IMR-90 (cell line): Measurements from ENCODE around the gene PLLP. TPM values are rescaled to one million over a fixed set of nuclear protein-coding genes. Genes with fewer than 3 reads are reported as not detected.

Experiments
- ATAC-seq: fragments of 200-7000 bp; cut with Tn5 transposase; 2 replicates; pipeline ENCODE4 v1.9.1; 2020; ENCODE audit warnings: low read depth, mild to moderate bottlenecking, moderate library complexity
- BruUV-seq: library from RNA; stranded (reverse); fragments of 400-500 nt; replicated peaks from 2 replicates; lab custom pipeline; 2021; lab: Mats Ljungman, UMichigan
- CTCF ChIA-PET: fragments of 300-600 bp; formaldehyde crosslinking; extraction: SDS; loops from one replicate; lab custom pipeline; 2021; ENCODE audit warnings: antibody characterized with exemption; lab: Yijun Ruan, JAX
- POLR2A ChIA-PET: fragments of 300-600 bp; sonication (Branson Sonifier 250); formaldehyde crosslinking; loops from one replicate; lab custom pipeline; 2022; ENCODE audit warnings: antibody characterized with exemption; ENCODE audit not compliant: unreplicated experiment; lab: Charles Lee
- DNase-seq: peaks from one replicate; pipeline ENCODE4 v3.0.0; 2013
- H2AFZ ChIP-seq: replicated peaks from 2 replicates; pipeline ENCODE3; 2013; ENCODE audit warnings: low read length, mild to moderate bottlenecking; ENCODE audit not compliant: poor library complexity
- H2AK5ac ChIP-seq: 2 replicates; pipeline ENCODE4 v1.6.1; 2013; ENCODE audit warnings: low read depth, low read length, inconsistent platforms
- H2AK9ac ChIP-seq: replicated peaks from 2 replicates; pipeline ENCODE3; 2013; ENCODE audit warnings: mild to moderate bottlenecking, low read depth, low read length, moderate library complexity; ENCODE audit not compliant: poor library complexity
- H2BK120ac ChIP-seq: 2 replicates; pipeline ENCODE4 v1.6.1; 2013; ENCODE audit warnings: low read depth, low read length, inconsistent platforms
- H2BK15ac ChIP-seq: 3 replicates; pipeline ENCODE4 v1.6.1; 2013; ENCODE audit warnings: low read depth, low read length, inconsistent platforms
- H2BK20ac ChIP-seq: 2 replicates; pipeline ENCODE4 v1.6.1; 2013; ENCODE audit warnings: low read depth, mild to moderate bottlenecking, inconsistent platforms, low read length, moderate library complexity
- H2BK5ac ChIP-seq: 2 replicates; pipeline ENCODE4 v1.6.1; 2013; ENCODE audit warnings: mild to moderate bottlenecking, low read depth, low read length, inconsistent platforms; ENCODE audit not compliant: poor library complexity, severe bottlenecking
- H3K14ac ChIP-seq: replicated peaks from 2 replicates; pipeline ENCODE4 v1.6.1; 2013; ENCODE audit warnings: low read depth, low read length, inconsistent platforms
- H3K18ac ChIP-seq: 2 replicates; pipeline ENCODE4 v1.6.1; 2013; ENCODE audit warnings: low read depth, low read length, control low read depth
- H3K23ac ChIP-seq: 2 replicates; pipeline ENCODE4 v1.6.1; 2013; ENCODE audit warnings: low read depth, low read length, inconsistent platforms
- H3K27ac ChIP-seq: 2 replicates; pipeline ENCODE4 v1.5.1; 2013; ENCODE audit warnings: mild to moderate bottlenecking, control low read depth, low read length; ENCODE audit not compliant: insufficient read depth
- H3K27me3 ChIP-seq: 2 replicates; pipeline ENCODE4 v1.6.1; 2013; ENCODE audit warnings: low read length; ENCODE audit not compliant: control insufficient read depth, insufficient read depth
- H3K36me3 ChIP-seq: 2 replicates; pipeline ENCODE4 v1.6.1; 2013; ENCODE audit warnings: low read length, mixed read lengths; ENCODE audit not compliant: control insufficient read depth, insufficient read depth
- H3K4ac ChIP-seq: 2 replicates; pipeline ENCODE4 v1.6.1; 2013; ENCODE audit warnings: low read depth, low read length, inconsistent platforms
- H3K4me1 ChIP-seq: 2 replicates; pipeline ENCODE4 v1.6.1; 2013; ENCODE audit warnings: low read length, mixed read lengths; ENCODE audit not compliant: control insufficient read depth, insufficient read depth
- H3K4me2 ChIP-seq: 2 replicates; pipeline ENCODE4 v1.6.1; 2013; ENCODE audit warnings: low read depth, mild to moderate bottlenecking, control low read depth, low read length, moderate library complexity
- H3K4me3 ChIP-seq: 2 replicates; pipeline ENCODE4 v1.5.1; 2013; ENCODE audit warnings: low read depth, mild to moderate bottlenecking, control low read depth, low read length, moderate library complexity; ENCODE audit not compliant: insufficient read depth
- H3K56ac ChIP-seq: 2 replicates; pipeline ENCODE4 v1.6.1; 2013; ENCODE audit warnings: low read length, inconsistent platforms; ENCODE audit not compliant: insufficient read depth; ENCODE audit errors: extremely low read depth
- H3K79me1 ChIP-seq, 2 experiments: 2 replicates each; pipeline ENCODE4 v1.6.1; 2013; ENCODE audit warnings: low read length in 2 of 2, inconsistent platforms in 1 of 2, low read depth in 1 of 2
- H3K9ac ChIP-seq: 2 replicates; pipeline ENCODE4 v1.6.1; 2013; ENCODE audit warnings: low read depth, low read length, control low read depth
- H3K9me1 ChIP-seq: 2 replicates; pipeline ENCODE4 v1.6.1; 2013; ENCODE audit warnings: low read length, inconsistent platforms; ENCODE audit not compliant: insufficient read depth
- H3K9me3 ChIP-seq: 2 replicates; pipeline ENCODE4 v1.6.1; 2013; ENCODE audit warnings: low read length; ENCODE audit not compliant: control insufficient read depth, insufficient read depth
- H4K20me1 ChIP-seq: 2 replicates; pipeline ENCODE4 v1.6.1; 2013; ENCODE audit warnings: low read length, inconsistent platforms; ENCODE audit not compliant: insufficient read depth
- H4K5ac ChIP-seq: 2 replicates; pipeline ENCODE4 v1.6.1; 2013; ENCODE audit warnings: mild to moderate bottlenecking, low read depth, low read length, control low read depth
- H4K8ac ChIP-seq, 2 experiments: 2 replicates each; pipeline ENCODE4 v1.6.1; 2013; ENCODE audit warnings: low read depth in 2 of 2, low read length in 2 of 2, control low read depth in 1 of 2, inconsistent platforms in 1 of 2
- H4K91ac ChIP-seq: 2 replicates; pipeline ENCODE4 v1.6.1; 2013; ENCODE audit warnings: low read depth, low read length, inconsistent platforms; ENCODE audit not compliant: insufficient read depth
- BHLHE40 ChIP-seq: fragments of 150-350 bp; IDR thresholded peaks from 2 replicates; pipeline ENCODE4 v1.6.1; 2016; ENCODE audit warnings: mild to moderate bottlenecking, low read depth, low read length
- CEBPB ChIP-seq: IDR thresholded peaks from 2 replicates; pipeline ENCODE4 v1.6.1; 2012; ENCODE audit warnings: low read depth, low read length, improper control_type of control experiment
- CHD1 ChIP-seq: IDR thresholded peaks from 2 replicates; pipeline ENCODE4 v1.6.1; 2012; ENCODE audit warnings: low read depth, low read length, improper control_type of control experiment
- FOS ChIP-seq: fragments of 150-350 bp; IDR thresholded peaks from 2 replicates; pipeline ENCODE4 v1.6.1; 2016; ENCODE audit warnings: low read depth, low read length
- MAFK ChIP-seq: IDR thresholded peaks from 2 replicates; pipeline ENCODE4 v1.6.1; 2012; ENCODE audit warnings: low read depth, low read length, improper control_type of control experiment
- MAZ ChIP-seq: IDR thresholded peaks from 2 replicates; pipeline ENCODE4 v1.6.1; 2012; ENCODE audit warnings: low read depth, mild to moderate bottlenecking, low read length, improper control_type of control experiment, moderate library complexity, borderline replicate concordance
- MXI1 ChIP-seq: IDR thresholded peaks from 2 replicates; pipeline ENCODE4 v1.6.1; 2012; ENCODE audit warnings: low read depth, mild to moderate bottlenecking, low read length, moderate library complexity, borderline replicate concordance
- NFE2L2 ChIP-seq: fragments of 150-350 bp; IDR thresholded peaks from 2 replicates; pipeline ENCODE4 v1.6.1; 2016; ENCODE audit warnings: low read depth, mild to moderate bottlenecking, low read length
- POLR2A ChIP-seq: IDR thresholded peaks from 2 replicates; pipeline ENCODE4 v1.6.1; 2012; ENCODE audit warnings: mild to moderate bottlenecking, low read depth, low read length
- RAD21 ChIP-seq: IDR thresholded peaks from 2 replicates; pipeline ENCODE4 v1.6.1; 2012; ENCODE audit warnings: low read length, improper control_type of control experiment
- RCOR1 ChIP-seq: IDR thresholded peaks from 2 replicates; pipeline ENCODE4 v1.6.1; 2012; ENCODE audit warnings: mild to moderate bottlenecking, low read length, improper control_type of control experiment; ENCODE audit not compliant: insufficient replicate concordance
- RFX5 ChIP-seq: IDR thresholded peaks from 2 replicates; pipeline ENCODE4 v1.8.0; 2012; ENCODE audit warnings: low read depth, mild to moderate bottlenecking, low read length, moderate library complexity
- SMC3 ChIP-seq: fragments of 150-350 bp; IDR thresholded peaks from 2 replicates; pipeline ENCODE4 v1.6.1; 2016; ENCODE audit warnings: low read depth, mild to moderate bottlenecking, antibody characterized with exemption, low read length, moderate library complexity
- WGBS, 2 experiments: methylation state at CpG; one replicate each; pipeline versions ENCODE4 v1.1.5 to v1.1.7; 2013; ENCODE audit warnings: missing lambda C conversion rate in 2 of 2; ENCODE audit not compliant: insufficient read length in 1 of 2; ENCODE audit errors: extremely low coverage in 2 of 2; 5-methylcytosine and 5-hydroxymethylcytosine counted together
- dilution Hi-C: fragments of 300-500 bp; cut with HindIII; formaldehyde crosslinking; loops from one replicate; pipeline ENCODE4 v1.14.3; 2018; ENCODE audit warnings: low sequenced_read_pairs; ENCODE audit not compliant: unreplicated experiment
- in situ Hi-C: fragments of 300-500 bp; cut with MboI; formaldehyde crosslinking; loops from 3 replicates; pipeline ENCODE4 v1.14.3; 2019; ENCODE audit warnings: low sequenced_read_pairs, inconsistent platforms, mixed read lengths
- intact Hi-C: fragments of 100-400 bp; cut with micrococcal nuclease; formaldehyde crosslinking; loops from 2 replicates; pipeline ENCODE4 v1.10.0; 2022
- polyA plus RNA-seq, 3 experiments: library from polyadenylated mRNA; depleted of rRNA; stranded (reverse); fragments of >200 nt; gene quantifications; 2 replicates each; pipeline ENCODE4 v1.2.3, GENCODE V29; 2012; ENCODE audit warnings: low replicate concordance in 1 of 3
- total RNA-seq: library from RNA; depleted of rRNA; stranded (reverse); fragments of >200 nt; gene quantifications from 2 replicates; pipeline ENCODE4 v1.2.3, GENCODE V29; 2012
- TF ChIP-seq, protein P1 (sequence below): fragments of 150-350 bp; IDR thresholded peaks from 2 replicates; pipeline ENCODE4 v1.6.1; 2016; ENCODE audit warnings: low read depth, mild to moderate bottlenecking, low read length, moderate library complexity, borderline replicate concordance
- TF ChIP-seq, protein P2 (sequence below): fragments of 150-350 bp; IDR thresholded peaks from 2 replicates; pipeline ENCODE4 v1.6.1; 2017; ENCODE audit warnings: mild to moderate bottlenecking, antibody characterized with exemption, low read length, low read depth
- TF ChIP-seq, protein P3 (sequence below): conservative IDR thresholded peaks from 2 replicates; pipeline ENCODE4 v1.5.1; 2012; ENCODE audit warnings: mild to moderate bottlenecking, low read depth, low read length, improper control_type of control experiment

Gene PLLP
- total and polyA plus RNA-seq, 2 of the 4 experiments (the other 2 are of a cell fraction) = 0.05 TPM; not detected in 1

DNA sequence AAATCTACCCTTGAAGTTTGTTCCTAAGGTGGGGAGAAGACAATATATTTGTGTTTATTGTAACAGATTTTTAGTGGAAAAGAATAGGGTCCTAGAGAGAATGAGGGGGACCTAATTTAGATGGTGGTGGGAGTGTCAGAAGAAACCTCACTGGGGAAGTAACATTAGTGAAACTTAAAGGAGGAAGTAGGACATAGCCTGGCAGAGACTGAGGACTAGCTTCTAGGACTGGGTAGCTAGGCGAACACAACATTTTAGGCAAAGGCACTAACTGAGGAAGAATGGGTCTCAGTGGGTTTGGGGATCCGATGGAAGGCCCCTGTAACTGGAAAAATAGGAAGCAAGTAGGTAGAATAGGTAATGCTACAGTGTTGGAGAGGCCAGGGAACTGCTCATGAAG lies 43.6 kb downstream of the PLLP start:
- WGBS, 2 experiments = no CpG with 5 or more reads among the region's 2 CpGs
- Histone ChIP-seq H3K56ac (no peak overlapping the region), H2BK5ac (no peak overlapping the region), H3K9me1 (no peaks in the 10 kb centered on the region; the same call in 1 of the 2 replicates), H3K4ac (no peak overlapping the region), H4K20me1 (no peaks in the 10 kb centered on the region), H2AFZ (no peak overlapping the region), H4K8ac (no peak overlapping the region), H2BK20ac (no peak overlapping the region), H3K14ac (no peak overlapping the region), H3K4me3 (no peak overlapping the region), H3K18ac (no peak overlapping the region), H3K23ac (no peak overlapping the region), H3K36me3 (peaks cover 2% of the 10 kb centered on the region), H3K79me1 (peaks cover 0 to 7% of the 10 kb centered on the region in 2 experiments; a peak in 3 of 4 replicates), H2AK5ac (no peak overlapping the region), H3K27me3 (no peaks in the 10 kb centered on the region), H3K9me3 (no peaks in the 10 kb centered on the region), H3K4me2 (no peak overlapping the region), H3K27ac (no peak overlapping the region), H4K91ac (no peak overlapping the region), H3K9ac (no peak overlapping the region), H2BK15ac (no peak overlapping the region), H2BK120ac (no peak overlapping the region), H2AK9ac (no peak overlapping the region), H4K5ac (no peak overlapping the region), H3K4me1 (peaks cover 2% of the 10 kb centered on the region; the same call in 1 of the 2 replicates)
- DNase-seq (no peak), ATAC-seq (no peak)
- in situ Hi-C loops (no loop called here), intact Hi-C loops (no loop called here), dilution Hi-C loops (no loop called here)
- ChIA-PET CTCF (no interaction called here), POLR2A (no interaction called here)
- no TSS peak for BruUV-seq
- TF ChIP-seq FOS (no peak), POLR2A (no peak), BHLHE40 (no peak), RAD21 (no peak), RCOR1 (no peak), NFE2L2 (no peak), CEBPB (no peak), MAZ (no peak), MXI1 (no peak), MAFK (no peak), CHD1 (no peak), SMC3 (no peak), RFX5 (no peak)
- TF ChIP-seq, protein P1, sequence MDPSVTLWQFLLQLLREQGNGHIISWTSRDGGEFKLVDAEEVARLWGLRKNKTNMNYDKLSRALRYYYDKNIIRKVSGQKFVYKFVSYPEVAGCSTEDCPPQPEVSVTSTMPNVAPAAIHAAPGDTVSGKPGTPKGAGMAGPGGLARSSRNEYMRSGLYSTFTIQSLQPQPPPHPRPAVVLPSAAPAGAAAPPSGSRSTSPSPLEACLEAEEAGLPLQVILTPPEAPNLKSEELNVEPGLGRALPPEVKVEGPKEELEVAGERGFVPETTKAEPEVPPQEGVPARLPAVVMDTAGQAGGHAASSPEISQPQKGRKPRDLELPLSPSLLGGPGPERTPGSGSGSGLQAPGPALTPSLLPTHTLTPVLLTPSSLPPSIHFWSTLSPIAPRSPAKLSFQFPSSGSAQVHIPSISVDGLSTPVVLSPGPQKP = no peak
- TF ChIP-seq, protein P2, sequence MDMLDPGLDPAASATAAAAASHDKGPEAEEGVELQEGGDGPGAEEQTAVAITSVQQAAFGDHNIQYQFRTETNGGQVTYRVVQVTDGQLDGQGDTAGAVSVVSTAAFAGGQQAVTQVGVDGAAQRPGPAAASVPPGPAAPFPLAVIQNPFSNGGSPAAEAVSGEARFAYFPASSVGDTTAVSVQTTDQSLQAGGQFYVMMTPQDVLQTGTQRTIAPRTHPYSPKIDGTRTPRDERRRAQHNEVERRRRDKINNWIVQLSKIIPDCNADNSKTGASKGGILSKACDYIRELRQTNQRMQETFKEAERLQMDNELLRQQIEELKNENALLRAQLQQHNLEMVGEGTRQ = no peak
- TF ChIP-seq, protein P3, sequence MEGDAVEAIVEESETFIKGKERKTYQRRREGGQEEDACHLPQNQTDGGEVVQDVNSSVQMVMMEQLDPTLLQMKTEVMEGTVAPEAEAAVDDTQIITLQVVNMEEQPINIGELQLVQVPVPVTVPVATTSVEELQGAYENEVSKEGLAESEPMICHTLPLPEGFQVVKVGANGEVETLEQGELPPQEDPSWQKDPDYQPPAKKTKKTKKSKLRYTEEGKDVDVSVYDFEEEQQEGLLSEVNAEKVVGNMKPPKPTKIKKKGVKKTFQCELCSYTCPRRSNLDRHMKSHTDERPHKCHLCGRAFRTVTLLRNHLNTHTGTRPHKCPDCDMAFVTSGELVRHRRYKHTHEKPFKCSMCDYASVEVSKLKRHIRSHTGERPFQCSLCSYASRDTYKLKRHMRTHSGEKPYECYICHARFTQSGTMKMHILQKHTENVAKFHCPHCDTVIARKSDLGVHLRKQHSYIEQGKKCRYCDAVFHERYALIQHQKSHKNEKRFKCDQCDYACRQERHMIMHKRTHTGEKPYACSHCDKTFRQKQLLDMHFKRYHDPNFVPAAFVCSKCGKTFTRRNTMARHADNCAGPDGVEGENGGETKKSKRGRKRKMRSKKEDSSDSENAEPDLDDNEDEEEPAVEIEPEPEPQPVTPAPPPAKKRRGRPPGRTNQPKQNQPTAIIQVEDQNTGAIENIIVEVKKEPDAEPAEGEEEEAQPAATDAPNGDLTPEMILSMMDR = no peak
